Measurements from ENCODE around the gene COL18A1. TPM values are rescaled to one million over a fixed set of nuclear protein-coding genes. Genes with fewer than 3 reads are reported as not detected.

COL18A1 gene
- total RNA-seq, 1 experiment from 2014 or later = 55.9 TPM

DNA sequence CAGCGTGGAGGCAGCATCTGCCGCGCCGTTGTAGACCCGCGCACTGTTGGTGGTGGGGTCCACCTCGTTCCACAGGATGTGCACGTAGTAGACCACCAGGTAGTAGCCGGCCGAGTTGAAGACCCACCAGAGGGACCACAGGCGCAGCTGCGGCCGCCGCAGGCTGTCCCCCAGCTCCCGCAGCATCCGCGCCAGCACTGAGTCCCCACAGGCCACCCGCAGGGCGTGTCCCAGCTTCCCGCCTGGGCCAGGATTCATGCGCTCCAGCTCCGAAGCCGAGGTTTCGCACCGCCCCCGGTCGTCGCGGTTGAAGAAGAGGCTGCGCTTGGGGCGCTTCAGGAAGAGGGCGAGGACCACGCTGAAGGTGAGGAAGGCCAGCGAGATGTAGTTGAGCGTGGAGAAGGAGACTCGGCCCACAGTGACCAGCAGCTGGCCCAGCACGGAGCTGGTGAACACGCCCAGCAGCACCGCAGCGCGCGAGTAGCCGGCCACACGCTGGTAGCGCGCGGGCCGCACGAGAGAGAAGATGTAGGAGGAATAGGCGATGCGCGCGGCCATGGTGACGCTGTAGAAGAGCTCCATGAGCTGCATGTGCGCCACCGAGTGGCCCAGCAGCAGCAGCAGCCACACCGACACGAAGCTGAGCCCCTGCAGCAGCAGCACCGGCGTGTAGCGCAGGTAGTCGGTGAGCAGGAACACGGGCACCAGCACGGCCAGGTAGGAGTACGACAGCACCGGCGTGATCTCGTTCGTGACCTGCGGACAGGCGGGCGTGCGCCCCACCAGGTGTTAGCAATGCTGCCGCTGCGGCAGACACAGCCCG is 126.6 kb downstream of the COL18A1 start:
- peaks cover 46% of the 10 kb centered on the region for H3K36me3 ChIP-seq
- DNase-seq (ENCODE audit: low read depth in 1 of 2, low spot score in 2 of 2) = no peak
- no peaks in the 10 kb centered on the region for H3K9me3 ChIP-seq (replicated peaks)
- no peaks in the 10 kb centered on the region for H3K4me1 ChIP-seq (replicated peaks)
- H3K4me3 ChIP-seq = no peak overlapping the region
- no peak overlapping the region for H3K27ac ChIP-seq
- H3K27me3 ChIP-seq (replicated peaks) = no peaks in the 10 kb centered on the region

- H3K27me3 ChIP-seq (replicated peaks) = no peaks in the 10 kb centered on the region
- no peak for DNase-seq (ENCODE audit: low read depth in 1 of 2, low spot score in 2 of 2)
- H3K4me3 ChIP-seq = no peak overlapping the region
- peaks cover 47% of the 10 kb centered on the region for H3K36me3 ChIP-seq
- H3K27ac ChIP-seq = no peak overlapping the region
- H3K4me1 ChIP-seq (replicated peaks) = no peaks in the 10 kb centered on the region
- H3K9me3 ChIP-seq (replicated peaks) = no peaks in the 10 kb centered on the region
Measured at GRCh38 chr21:45532826-45533360, 127.9 kb downstream of the COL18A1 start.

DNA sequence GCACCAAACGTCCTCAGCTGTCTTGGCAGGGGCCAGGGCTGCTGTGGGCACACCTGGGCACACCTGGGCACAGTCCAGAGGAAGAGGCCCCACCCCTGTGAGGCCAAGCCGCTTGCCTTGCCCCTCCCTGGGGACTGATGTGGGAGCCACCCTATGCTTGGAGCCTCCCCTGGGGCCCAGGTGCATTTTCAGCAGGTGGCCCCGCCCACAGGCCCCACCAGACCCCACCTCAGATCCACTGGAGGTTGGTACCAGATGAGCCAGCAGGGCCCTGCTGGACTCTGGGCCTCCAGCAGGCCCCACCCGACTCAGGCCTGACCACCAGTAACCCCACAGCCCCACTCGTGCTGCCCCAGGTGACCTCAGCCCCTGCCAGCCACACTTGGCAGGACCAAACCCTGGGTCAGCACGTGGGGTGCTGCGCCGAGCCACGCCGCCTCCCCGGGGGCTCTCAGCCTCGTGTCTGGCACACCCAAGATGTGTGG is 128.4 kb downstream of the COL18A1 start:
- Histone ChIP-seq H3K4me1 (replicated peaks) (no peaks in the 10 kb centered on the region), H3K27me3 (replicated peaks) (no peaks in the 10 kb centered on the region), H3K9me3 (replicated peaks) (no peaks in the 10 kb centered on the region), H3K36me3 (peaks cover 43% of the 10 kb centered on the region), H3K4me3 (no peak overlapping the region), H3K27ac (no peak overlapping the region)
- DNase-seq (ENCODE audit: low read depth in 1 of 2, low spot score in 2 of 2) = no peak

DNA sequence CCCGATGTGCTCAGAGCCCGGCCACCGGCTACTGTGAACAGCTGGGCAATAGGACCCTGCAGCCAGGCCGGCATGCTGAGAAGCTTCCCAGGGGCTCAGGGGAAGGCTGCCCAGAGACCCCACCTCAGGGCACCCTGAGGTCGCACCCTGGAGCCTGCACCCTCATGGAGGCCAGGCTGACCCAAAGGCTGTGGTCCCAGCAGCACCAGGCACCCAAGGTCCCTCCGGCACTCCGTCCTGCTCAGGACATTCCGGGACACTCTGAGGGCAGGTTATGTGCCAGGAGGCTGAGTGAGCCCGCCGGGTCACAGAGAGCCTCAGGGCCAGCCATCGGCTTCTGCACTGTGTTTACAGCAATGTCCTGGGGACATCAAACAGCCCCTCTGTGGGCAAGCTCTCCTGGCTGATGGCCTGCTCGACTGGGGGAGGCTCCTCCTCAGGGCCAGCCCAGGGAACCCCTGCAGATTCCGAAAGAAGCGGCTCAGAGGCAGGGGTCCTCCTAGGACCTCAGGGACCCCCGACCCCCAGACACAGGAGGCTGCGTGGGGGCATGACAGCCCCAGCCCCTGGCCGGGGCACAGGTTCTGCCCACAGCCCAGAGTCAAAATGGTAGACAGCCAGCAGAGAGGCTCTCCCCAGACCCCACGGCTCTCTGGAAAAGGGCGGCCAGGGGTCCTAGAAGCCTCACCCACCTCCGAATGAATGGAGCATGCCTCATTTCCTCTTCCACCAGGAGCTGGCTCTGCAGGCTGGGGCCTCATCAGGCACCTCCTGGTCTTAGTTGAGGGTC is 129.1 kb downstream of the COL18A1 start:
- Histone ChIP-seq H3K4me1 (replicated peaks) (no peaks in the 10 kb centered on the region), H3K9me3 (replicated peaks) (no peaks in the 10 kb centered on the region), H3K27ac (no peak overlapping the region), H3K36me3 (peaks cover 37% of the 10 kb centered on the region), H3K27me3 (replicated peaks) (no peaks in the 10 kb centered on the region), H3K4me3 (no peak overlapping the region)
- no peak for DNase-seq (ENCODE audit: low read depth in 1 of 2, low spot score in 2 of 2)

- no peak for DNase-seq (ENCODE audit: low read depth in 1 of 2, low spot score in 2 of 2)
- Histone ChIP-seq H3K36me3 (peaks cover 32% of the 10 kb centered on the region), H3K4me1 (replicated peaks) (no peaks in the 10 kb centered on the region), H3K27me3 (replicated peaks) (no peaks in the 10 kb centered on the region), H3K27ac (no peak overlapping the region), H3K9me3 (replicated peaks) (no peaks in the 10 kb centered on the region), H3K4me3 (no peak overlapping the region)
Measured at GRCh38 chr21:45534636-45535331, 129.8 kb downstream of the COL18A1 start.

- Histone ChIP-seq H3K4me1 (replicated peaks) (no peaks in the 10 kb centered on the region), H3K4me3 (no peak overlapping the region), H3K36me3 (peaks cover 25% of the 10 kb centered on the region), H3K27me3 (replicated peaks) (no peaks in the 10 kb centered on the region), H3K9me3 (replicated peaks) (no peaks in the 10 kb centered on the region), H3K27ac (no peak overlapping the region)
- no peak for DNase-seq (ENCODE audit: low read depth in 1 of 2, low spot score in 2 of 2)
Measured at GRCh38 chr21:45535341-45536081, 130.5 kb downstream of the COL18A1 start.

- no peaks in the 10 kb centered on the region for H3K27me3 ChIP-seq (replicated peaks)
- no peaks in the 10 kb centered on the region for H3K9me3 ChIP-seq (replicated peaks)
- H3K36me3 ChIP-seq = peaks cover 21% of the 10 kb centered on the region
- H3K4me3 ChIP-seq = no peak overlapping the region
- no peak for DNase-seq (ENCODE audit: low read depth in 1 of 2, low spot score in 2 of 2)
- H3K4me1 ChIP-seq (replicated peaks) = peaks cover 5% of the 10 kb centered on the region
- H3K27ac ChIP-seq = no peak overlapping the region
Measured at GRCh38 chr21:45536301-45537081, 131.5 kb downstream of the COL18A1 start.

- Histone ChIP-seq H3K27me3 (replicated peaks) (no peaks in the 10 kb centered on the region), H3K36me3 (peaks cover 15% of the 10 kb centered on the region; the same call in 1 of the 2 replicates), H3K9me3 (replicated peaks) (no peaks in the 10 kb centered on the region), H3K4me3 (no peak overlapping the region), H3K27ac (no peak overlapping the region), H3K4me1 (replicated peaks) (peaks cover 8% of the 10 kb centered on the region)
- no peak for DNase-seq (ENCODE audit: low read depth in 1 of 2, low spot score in 2 of 2)
Measured at GRCh38 chr21:45537111-45537745, 132.3 kb downstream of the COL18A1 start.

DNA sequence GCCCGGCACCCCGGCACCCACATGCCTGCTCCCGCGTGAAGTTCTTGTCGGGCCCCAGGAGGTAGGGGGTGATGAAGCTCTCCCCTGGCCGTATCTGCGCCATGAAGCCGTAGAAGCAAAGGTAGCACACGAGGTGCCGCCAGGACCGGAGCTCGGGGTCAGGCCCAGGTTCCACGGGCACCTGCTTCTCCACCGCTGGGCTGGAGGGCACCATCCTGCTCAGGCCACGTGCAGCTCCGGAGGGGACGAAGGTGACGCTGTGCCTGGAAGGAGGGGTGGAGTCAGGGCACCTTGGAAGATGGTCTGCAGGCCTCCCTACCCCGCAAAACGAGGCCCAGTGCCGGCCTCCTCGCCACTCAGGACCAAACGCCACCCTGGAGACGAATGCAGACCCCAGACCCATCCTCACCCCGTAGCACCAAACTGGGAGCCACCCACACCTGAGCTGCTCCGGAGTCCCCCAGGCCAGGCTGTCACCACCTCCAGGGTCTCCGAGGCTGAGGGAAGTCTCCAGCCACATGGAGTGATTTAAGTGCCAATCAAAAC is 132.9 kb downstream of the COL18A1 start:
- H3K27ac ChIP-seq = no peak overlapping the region
- H3K36me3 ChIP-seq = peaks cover 15% of the 10 kb centered on the region; the same call in 1 of the 2 replicates
- no peaks in the 10 kb centered on the region for H3K27me3 ChIP-seq (replicated peaks)
- no peak for DNase-seq (ENCODE audit: low read depth in 1 of 2, low spot score in 2 of 2)
- H3K4me1 ChIP-seq (replicated peaks) = peaks cover 8% of the 10 kb centered on the region
- H3K4me3 ChIP-seq = no peak overlapping the region
- H3K9me3 ChIP-seq (replicated peaks) = no peaks in the 10 kb centered on the region

GRCh38 chr21:45538381-45539045 is 133.5 kb downstream of the COL18A1 start:
- DNase-seq (ENCODE audit: low read depth in 1 of 2, low spot score in 2 of 2) = no peak
- Histone ChIP-seq H3K4me3 (no peak overlapping the region), H3K27ac (no peak overlapping the region), H3K36me3 (peaks cover 15% of the 10 kb centered on the region; the same call in 1 of the 2 replicates), H3K27me3 (replicated peaks) (no peaks in the 10 kb centered on the region), H3K4me1 (replicated peaks) (peaks cover 11% of the 10 kb centered on the region), H3K9me3 (replicated peaks) (no peaks in the 10 kb centered on the region)

DNA sequence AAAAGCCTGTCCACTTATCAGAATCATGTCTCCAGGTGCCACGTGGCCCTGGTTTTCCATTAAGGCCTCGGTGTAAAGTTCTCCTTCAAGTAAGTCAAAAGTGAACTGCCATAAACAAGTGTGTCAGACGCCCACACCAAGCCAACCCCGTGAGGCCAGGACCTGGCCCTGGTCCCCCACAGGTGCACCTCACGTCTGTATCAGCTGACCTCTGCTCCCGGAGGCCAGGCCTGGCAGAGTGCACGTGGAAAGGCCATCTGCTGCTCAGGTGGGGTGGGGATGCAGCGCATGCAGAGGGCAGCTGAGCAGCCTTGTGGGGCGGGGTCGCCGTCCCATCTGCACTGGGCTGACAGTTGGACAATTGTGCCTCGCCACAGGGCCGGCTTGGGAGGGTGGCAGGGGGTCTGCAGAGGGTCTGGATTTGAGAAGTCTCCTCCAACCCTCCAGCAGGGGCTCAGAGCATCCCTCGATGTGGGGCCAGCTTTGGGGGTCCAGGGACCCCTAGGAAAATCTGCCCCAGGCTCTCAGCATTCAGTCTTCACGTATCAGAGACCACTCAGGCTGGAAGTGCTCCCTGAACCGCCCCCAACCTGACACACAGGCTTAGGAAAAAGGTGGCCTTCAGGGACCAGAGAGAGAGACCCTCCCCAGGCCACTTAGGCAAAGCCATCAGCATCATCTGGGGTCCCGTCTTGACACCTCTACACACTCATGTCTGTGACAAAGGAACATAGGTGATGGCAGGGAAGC is 134.3 kb downstream of the COL18A1 start:
- H3K36me3 ChIP-seq = peaks cover 15% of the 10 kb centered on the region; the same call in 1 of the 2 replicates
- H3K4me1 ChIP-seq (replicated peaks) = peaks cover 11% of the 10 kb centered on the region
- no peaks in the 10 kb centered on the region for H3K9me3 ChIP-seq (replicated peaks)
- no peaks in the 10 kb centered on the region for H3K27me3 ChIP-seq (replicated peaks)
- H3K4me3 ChIP-seq = no peak overlapping the region
- DNase-seq (ENCODE audit: low read depth in 1 of 2, low spot score in 2 of 2) = no peak
- no peak overlapping the region for H3K27ac ChIP-seq
